HepG2 (cell line): ENCODE measurements around the gene GPATCH4. TPM values are rescaled to one million over a fixed set of nuclear protein-coding genes. Genes with fewer than 3 reads are reported as not detected.

Source experiments
- ATF4 ChIP-seq, 2 experiments: fragments of 450-650 bp in 1 of 2; sonication (generic) in 1 of 2; formaldehyde crosslinking; IDR thresholded peaks; 2 replicates each; pipeline versions ENCODE4 v1.5.0 to v1.8.0; 2020 to 2022; ENCODE audit warnings: mild to moderate bottlenecking in 1 of 2, missing genetic modification reagents in 1 of 2
- ELF1 ChIP-seq: sonication (generic); formaldehyde crosslinking; IDR thresholded peaks from 2 replicates; pipeline ENCODE4 v1.4.0; 2020; ENCODE audit warnings: missing genetic modification reagents
- GABPA ChIP-seq, 2 experiments: IDR thresholded peaks; 2 replicates each; pipeline ENCODE4 v1.6.1; 2011 to 2016; ENCODE audit warnings: low read depth in 2 of 2, low read length in 1 of 2, missing biosample characterization in 1 of 2, missing genetic modification characterization in 1 of 2
- IKZF5 ChIP-seq: IDR thresholded peaks from 2 replicates; pipeline ENCODE4 v1.6.1; 2018; ENCODE audit warnings: missing genetic modification reagents, mild to moderate bottlenecking, missing compliant biosample characterization
- KLF6 ChIP-seq: IDR thresholded peaks from 2 replicates; pipeline ENCODE4 v1.8.0; 2016; ENCODE audit warnings: missing biosample characterization, missing genetic modification reagents
- MEIS2 ChIP-seq: sonication (generic); formaldehyde crosslinking; IDR thresholded peaks from 2 replicates; pipeline ENCODE4 v1.9.0; 2021; ENCODE audit warnings: mild to moderate bottlenecking, missing genetic modification reagents
- NFE2 ChIP-seq: sonication (generic); formaldehyde crosslinking; IDR thresholded peaks from 2 replicates; pipeline ENCODE4 v1.4.0; 2020; ENCODE audit warnings: missing genetic modification reagents
- NR2F6 ChIP-seq, 2 experiments: IDR thresholded peaks; 2 replicates each; pipeline ENCODE4 v1.6.1; 2016; ENCODE audit warnings: antibody characterized with exemption in 1 of 2, mild to moderate bottlenecking in 1 of 2
- POLR2G ChIP-seq: fragments of 200-400 bp; formaldehyde crosslinking; IDR thresholded peaks from 2 replicates; pipeline ENCODE4 v1.6.1; 2018; ENCODE audit warnings: mild to moderate bottlenecking, low read depth, low read length, moderate library complexity
- SNAPC5 ChIP-seq: sonication (generic); formaldehyde crosslinking; IDR thresholded peaks from 2 replicates; pipeline ENCODE4 v1.8.1; 2023; ENCODE audit warnings: mild to moderate bottlenecking, missing genetic modification reagents, borderline replicate concordance
- SOX6 ChIP-seq, 2 experiments: fragments of 450-650 bp in 1 of 2; sonication (generic) in 1 of 2; formaldehyde crosslinking in 1 of 2; IDR thresholded peaks; 2 replicates each; pipeline versions ENCODE4 v1.4.0 to v1.6.1; 2017 to 2020; ENCODE audit warnings: antibody characterized with exemption in 1 of 2, mild to moderate bottlenecking in 1 of 2, missing genetic modification reagents in 1 of 2
- STAG1 ChIP-seq: sonication (generic); formaldehyde crosslinking; IDR thresholded peaks from 2 replicates; pipeline ENCODE4 v1.4.0; 2020; ENCODE audit warnings: missing genetic modification reagents
- THYN1 ChIP-seq: sonication (generic); formaldehyde crosslinking; IDR thresholded peaks from 2 replicates; pipeline ENCODE4 v1.8.1; 2023; ENCODE audit warnings: low read depth, mild to moderate bottlenecking, moderate library complexity, missing genetic modification reagents, borderline replicate concordance
- USF2 ChIP-seq, 2 experiments: sonication (generic) in 1 of 2; formaldehyde crosslinking in 1 of 2; IDR thresholded peaks; 2 replicates each; pipeline versions ENCODE4 v1.5.1 to v1.6.1; 2011 to 2020; ENCODE audit warnings: borderline replicate concordance in 1 of 2, low read depth in 1 of 2, low read length in 1 of 2, mild to moderate bottlenecking in 1 of 2, missing genetic modification reagents in 1 of 2, moderate library complexity in 1 of 2
- XBP1 ChIP-seq: sonication (generic); formaldehyde crosslinking; IDR thresholded peaks from 2 replicates; pipeline ENCODE4 v1.5.0; 2020; ENCODE audit warnings: missing genetic modification reagents
- ZFP36 ChIP-seq: fragments of 150-350 bp; IDR thresholded peaks from 2 replicates; pipeline ENCODE4 v1.6.1; 2018; ENCODE audit warnings: borderline replicate concordance, low read length, low read depth; ENCODE audit not compliant: partially characterized antibody
- ZKSCAN1 ChIP-seq: fragments of 150-350 bp; IDR thresholded peaks from 2 replicates; pipeline ENCODE4 v1.6.1; 2014; ENCODE audit warnings: low read length
- ZNF280B ChIP-seq: sonication (generic); formaldehyde crosslinking; IDR thresholded peaks from 2 replicates; pipeline ENCODE4 v1.5.0; 2020; ENCODE audit warnings: missing genetic modification reagents, mild to moderate bottlenecking, borderline replicate concordance
- ZNF282 ChIP-seq: fragments of 450-650 bp; IDR thresholded peaks from 2 replicates; pipeline ENCODE4 v1.6.1; 2018; ENCODE audit not compliant: partially characterized antibody
- ZNF629 ChIP-seq: sonication (generic); formaldehyde crosslinking; conservative IDR thresholded peaks from 2 replicates; pipeline ENCODE4 v1.5.0; 2020; ENCODE audit warnings: missing genetic modification reagents
- polyA plus RNA-seq, 8 experiments: library from polyadenylated mRNA; depleted of rRNA in 3 of 8; stranded (reverse) in 7 of 8; unstranded in 1 of 8; fragments of >200 nt; fragmentation: Illumina TruSeq in 4 of 8; extraction: Trizol in 4 of 8; gene quantifications; 2 replicates each; pipeline versions ENCODE4 v1.2.1 to v1.2.3, GENCODE V29; 2011 to 2016; ENCODE audit warnings: low read depth in 4 of 8, missing spikeins in 1 of 8, mixed read lengths in 1 of 8; ENCODE audit not compliant: insufficient read depth in 1 of 8
- total RNA-seq, 5 experiments: library from RNA; depleted of rRNA; stranded (reverse); fragments of >200 nt; fragmentation: Illumina TruSeq; extraction: Trizol; gene quantifications; 2 replicates each; pipeline ENCODE4 v1.2.3, GENCODE V29; 2016; ENCODE audit warnings: low read depth in 1 of 5

The GPATCH4 gene
- total and polyA plus RNA-seq, 2 of the 13 experiments (the other 11 are each of a cell fraction or from before 2014, with no cell fraction given), result 19.2 to 37.9 TPM

GRCh38 chr1:156625436-156626078 is 24.3 kb upstream of the GPATCH4 start (continued):
- TF ChIP-seq IKZF5 (no peak), NFE2 (CRISPR knock-in tag) (no peak), NR2F6 (IDR thresholded peaks at IDR 0.05) (no peak), NR2F6 (CRISPR knock-in tag; IDR thresholded peaks at IDR 0.05) (no peak), ZNF282 (no peak), THYN1 (no peak), XBP1 (CRISPR knock-in tag) (no peak), ZNF280B (no peak), MEIS2 (no peak), SNAPC5 (CRISPR knock-in tag) (no peak), ZKSCAN1 (no peak), ATF4 (CRISPR knock-in tag; IDR thresholded peaks at IDR 0.05) (no peak), USF2 (IDR thresholded peaks at IDR 0.05; ENCODE audit: low read depth, low read length) (no peak), USF2 (CRISPR knock-in tag; IDR thresholded peaks at IDR 0.05; ENCODE audit: borderline replicate concordance) (no peak), KLF6 (CRISPR knock-in tag) (no peak), ZNF629 (CRISPR knock-in tag) (no peak), ELF1 (CRISPR knock-in tag) (no peak), ZFP36 (no peak), SOX6 (IDR thresholded peaks at IDR 0.05) (no peak), SOX6 (CRISPR knock-in tag; IDR thresholded peaks at IDR 0.05) (no peak), GABPA (IDR thresholded peaks at IDR 0.05; ENCODE audit: low read depth, low read length) (no peak), GABPA (CRISPR knock-in tag; IDR thresholded peaks at IDR 0.05; ENCODE audit: low read depth) (no peak), STAG1 (CRISPR knock-in tag) (peak; percentile 56), POLR2G (no peak)
